ENCODE results near the gene MTURN.

GRCh38 chr7:30160329-30160728, 25.5 kb downstream of the MTURN start:
- TF ChIP-seq CREB1 (IDR thresholded peaks at IDR 0.05; ENCODE audit: low read depth) (no peak), USF1 (IDR thresholded peaks at IDR 0.05) (no peak), MAX (IDR thresholded peaks at IDR 0.05) (no peak), RAD21 (IDR thresholded peaks at IDR 0.05; ENCODE audit: low read depth) (no peak), REST (IDR thresholded peaks at IDR 0.05; ENCODE audit: low read depth) (no peak)

Measured in Ishikawa (cell line).